NB4 (cell line): ENCODE data around the gene MBNL1.

Experiments
- DNase-seq: peaks from one replicate; pipeline ENCODE4 v3.0.0; 2010; ENCODE audit warnings: low read depth
- H3K4me3 ChIP-seq: one replicate; pipeline ENCODE4 v1.5.1; 2011; ENCODE audit warnings: mild to moderate bottlenecking, low read depth, low read length, moderate library complexity
- CTCF ChIP-seq: IDR thresholded peaks from one replicate; pipeline ENCODE4 v1.5.1; 2012; ENCODE audit warnings: low read depth, low read length
- MAX ChIP-seq: IDR thresholded peaks from 2 replicates; pipeline ENCODE4 v1.6.1; 2011; ENCODE audit warnings: low read depth, low read length
- MYC ChIP-seq: IDR thresholded peaks from 2 replicates; pipeline ENCODE4 v1.6.1; 2011; ENCODE audit warnings: low read depth, low read length
- POLR2A ChIP-seq: IDR thresholded peaks from 2 replicates; pipeline ENCODE4 v1.6.1; 2011; ENCODE audit warnings: mild to moderate bottlenecking; ENCODE audit not compliant: insufficient read length; ENCODE audit errors: extremely low read depth

The MBNL1 gene

GRCh38 chr3:152259468-152259867, 9.3 kb upstream of the MBNL1 start:
- no peak for DNase-seq
- TF ChIP-seq POLR2A (no peak), CTCF (no peak), MAX (no peak), MYC (no peak)
- H3K4me3 ChIP-seq = no peak overlapping the region

- DNase-seq = no peak
- TF ChIP-seq POLR2A = no peak
- no peak for TF ChIP-seq MAX
- no peak overlapping the region for H3K4me3 ChIP-seq
These were observed 8.7 kb upstream of the MBNL1 start for GRCh38 chr3:152260026-152260425.

GRCh38 chr3:152260529-152260928, 8.2 kb upstream of the MBNL1 start:
- no peak for DNase-seq
- H3K4me3 ChIP-seq = no peak overlapping the region
- TF ChIP-seq CTCF (no peak), MAX (no peak), MYC (no peak), POLR2A (no peak)

GRCh38 chr3:152261329-152261728, 7.4 kb upstream of the MBNL1 start:
- TF ChIP-seq MAX (no peak), POLR2A (no peak), CTCF (no peak), MYC (no peak)
- H3K4me3 ChIP-seq = no peak overlapping the region
- no peak for DNase-seq

- no peak for DNase-seq
- no peak overlapping the region for H3K4me3 ChIP-seq
- TF ChIP-seq MYC (no peak), CTCF (no peak), MAX (no peak), POLR2A (no peak)
These were observed 5.0 kb upstream of the MBNL1 start for GRCh38 chr3:152263711-152264110.

- peak; percentile 36 for DNase-seq
- TF ChIP-seq MAX (no peak), MYC (no peak), POLR2A (no peak), CTCF (no peak)
- H3K4me3 ChIP-seq = no peak overlapping the region
These were observed 4.4 kb upstream of the MBNL1 start for GRCh38 chr3:152264378-152264777.
